Right atrium auricular region (tissue), 2 donors: Measurements from ENCODE around the gene LGMN. TPM values are rescaled to one million over a fixed set of nuclear protein-coding genes. Genes with fewer than 3 reads are reported as not detected.

Source experiments
- DNase-seq: peaks from one replicate; pipeline ENCODE4 v3.0.0-alpha.2; 2019; ENCODE audit warnings: low spot score
- H3K27ac ChIP-seq, 2 donors: fragments of 200-600 bp; sonication (generic); 1 replicate in 1 of 2; 2 replicates in 1 of 2; pipeline ENCODE4 v1.5.1; 2016 to 2019
- H3K27me3 ChIP-seq, 2 donors: fragments of 200-600 bp; sonication (generic); one replicate each; pipeline versions ENCODE4 v1.5.1 to v1.6.0; 2017 to 2019
- H3K36me3 ChIP-seq: fragments of 200-600 bp; sonication (generic); one replicate; pipeline ENCODE4 v1.5.1; 2016
- H3K4me1 ChIP-seq, 2 donors: fragments of 200-600 bp; sonication (generic); one replicate each; pipeline versions ENCODE4 v1.5.1 to v1.6.0; 2017 to 2019
- H3K4me3 ChIP-seq, 2 donors: fragments of 200-600 bp; sonication (generic); 1 replicate in 1 of 2; 2 replicates in 1 of 2; pipeline ENCODE4 v1.5.1; 2017 to 2019; ENCODE audit warnings: mild to moderate bottlenecking in 1 of 2, moderate library complexity in 1 of 2
- H3K9me3 ChIP-seq, 2 donors: fragments of 200-600 bp; sonication (generic); one replicate each; pipeline ENCODE4 v1.5.1; 2019
- total RNA-seq, 2 donors: library from RNA; depleted of rRNA; stranded (reverse); fragments of >200 nt; gene quantifications; one replicate each; pipeline ENCODE4 v1.1.0, GENCODE V29; 2016
- TF ChIP-seq, protein P1 (sequence below), 2 donors: fragments of 200-600 bp; sonication (generic); IDR thresholded peaks; one replicate each; pipeline ENCODE4 v1.5.1; 2019; ENCODE audit warnings: antibody characterized with exemption in 2 of 2

LGMN gene
- total RNA-seq, 2 donors from 2014 or later, result 65.6 to 109 TPM

DNA sequence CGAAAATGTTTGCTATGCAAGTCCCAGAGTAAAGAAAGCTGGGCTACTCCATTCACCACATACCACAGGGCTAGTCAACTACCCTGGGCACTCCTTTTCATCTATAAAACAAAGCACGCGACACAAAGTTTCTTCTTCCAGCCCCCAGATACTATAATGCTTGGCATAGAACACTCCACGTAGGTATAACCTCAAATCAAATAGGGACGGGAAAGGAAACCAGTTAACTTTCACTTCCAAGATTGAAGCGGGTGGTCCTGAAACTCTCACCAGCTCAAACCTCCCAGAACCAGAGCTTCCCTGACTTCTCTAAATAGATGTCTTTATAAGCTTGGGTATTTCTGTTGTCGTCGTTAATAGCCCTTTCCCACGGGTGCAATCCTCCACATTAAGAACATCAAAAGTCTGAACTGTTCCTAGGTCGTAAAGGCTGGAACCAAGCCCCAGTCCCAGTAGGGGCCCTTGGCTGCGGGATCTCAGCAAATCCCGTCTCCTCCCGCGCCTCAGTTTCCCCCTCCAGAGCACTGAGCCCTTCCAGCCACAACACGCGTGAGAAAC is 647 bp downstream of the LGMN start:
- TF ChIP-seq, protein P1, sequence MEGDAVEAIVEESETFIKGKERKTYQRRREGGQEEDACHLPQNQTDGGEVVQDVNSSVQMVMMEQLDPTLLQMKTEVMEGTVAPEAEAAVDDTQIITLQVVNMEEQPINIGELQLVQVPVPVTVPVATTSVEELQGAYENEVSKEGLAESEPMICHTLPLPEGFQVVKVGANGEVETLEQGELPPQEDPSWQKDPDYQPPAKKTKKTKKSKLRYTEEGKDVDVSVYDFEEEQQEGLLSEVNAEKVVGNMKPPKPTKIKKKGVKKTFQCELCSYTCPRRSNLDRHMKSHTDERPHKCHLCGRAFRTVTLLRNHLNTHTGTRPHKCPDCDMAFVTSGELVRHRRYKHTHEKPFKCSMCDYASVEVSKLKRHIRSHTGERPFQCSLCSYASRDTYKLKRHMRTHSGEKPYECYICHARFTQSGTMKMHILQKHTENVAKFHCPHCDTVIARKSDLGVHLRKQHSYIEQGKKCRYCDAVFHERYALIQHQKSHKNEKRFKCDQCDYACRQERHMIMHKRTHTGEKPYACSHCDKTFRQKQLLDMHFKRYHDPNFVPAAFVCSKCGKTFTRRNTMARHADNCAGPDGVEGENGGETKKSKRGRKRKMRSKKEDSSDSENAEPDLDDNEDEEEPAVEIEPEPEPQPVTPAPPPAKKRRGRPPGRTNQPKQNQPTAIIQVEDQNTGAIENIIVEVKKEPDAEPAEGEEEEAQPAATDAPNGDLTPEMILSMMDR (IDR thresholded peaks at IDR 0.05), result no peak
- H3K4me1 ChIP-seq, result peaks cover 0 to 15% of the 10 kb centered on the region in 2 donors

DNA sequence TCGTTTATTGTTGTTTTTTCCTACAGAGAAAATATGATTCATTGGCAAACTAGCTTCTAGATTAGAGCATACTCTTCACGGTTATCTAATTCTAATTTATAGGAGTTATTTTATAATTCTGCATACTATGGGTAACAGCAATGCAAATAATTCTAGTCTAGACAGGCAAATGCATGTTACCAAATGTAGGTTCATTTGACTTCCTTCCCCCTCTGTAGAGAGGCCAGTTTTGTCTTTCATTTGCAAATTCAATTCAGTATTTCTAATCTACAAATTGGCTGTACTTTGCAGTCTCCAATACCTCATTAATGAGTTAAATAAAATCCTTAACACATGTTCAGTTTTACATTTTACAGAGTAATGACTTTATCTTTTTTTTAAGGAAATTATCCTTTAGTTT is 4.2 kb downstream of the LGMN start:
- peaks cover 23% of the 10 kb centered on the region for H3K36me3 ChIP-seq
- H3K9me3 ChIP-seq, result no peaks in the 10 kb centered on the region
- no peak overlapping the region for H3K4me3 ChIP-seq
- peaks cover 0 to 9% of the 10 kb centered on the region in 2 donors for H3K4me1 ChIP-seq
- DNase-seq, result no peak
- TF ChIP-seq, protein P1 (IDR thresholded peaks at IDR 0.05), result no peak
- H3K27me3 ChIP-seq, result no peaks in the 10 kb centered on the region
- no peak overlapping the region for H3K27ac ChIP-seq

More for the DNA sequence above, 647 bp downstream of the LGMN start:
- Histone ChIP-seq H3K4me3 (peak overlapping the region; percentile 78), H3K27me3 (no peaks in the 10 kb centered on the region), H3K27ac (peak overlapping the region; percentile 90 to 94), H3K9me3 (no peaks in the 10 kb centered on the region), H3K36me3 (peaks cover 7% of the 10 kb centered on the region)
- no peak for DNase-seq

DNA sequence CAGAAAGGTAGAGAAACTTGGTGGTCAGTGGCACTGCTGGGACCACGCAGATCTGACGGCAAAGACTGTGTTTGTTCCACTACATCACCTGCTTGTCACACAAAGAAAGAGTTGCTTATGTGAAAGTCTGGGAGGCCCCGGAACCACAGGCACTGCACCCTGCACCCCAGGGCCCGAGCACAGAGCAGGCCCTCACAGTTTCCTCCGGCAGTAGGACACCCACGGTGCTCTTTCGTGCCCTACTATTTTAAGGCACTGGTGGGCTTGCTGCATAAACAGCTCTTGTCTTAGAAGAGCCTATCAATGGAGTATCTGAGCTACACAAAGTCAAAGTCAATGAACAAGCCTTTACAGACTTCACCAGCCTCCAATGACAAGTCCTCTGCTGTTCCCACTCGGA is 8.0 kb downstream of the LGMN start:
- Histone ChIP-seq H3K9me3 (no peaks in the 10 kb centered on the region), H3K4me3 (no peak overlapping the region), H3K4me1 (peaks cover 0 to 12% of the 10 kb centered on the region in 2 donors), H3K36me3 (peaks cover 23% of the 10 kb centered on the region), H3K27ac (no peak overlapping the region), H3K27me3 (no peaks in the 10 kb centered on the region)
- DNase-seq, result no peak
- TF ChIP-seq, protein P1 (IDR thresholded peaks at IDR 0.05), result no peak

DNA sequence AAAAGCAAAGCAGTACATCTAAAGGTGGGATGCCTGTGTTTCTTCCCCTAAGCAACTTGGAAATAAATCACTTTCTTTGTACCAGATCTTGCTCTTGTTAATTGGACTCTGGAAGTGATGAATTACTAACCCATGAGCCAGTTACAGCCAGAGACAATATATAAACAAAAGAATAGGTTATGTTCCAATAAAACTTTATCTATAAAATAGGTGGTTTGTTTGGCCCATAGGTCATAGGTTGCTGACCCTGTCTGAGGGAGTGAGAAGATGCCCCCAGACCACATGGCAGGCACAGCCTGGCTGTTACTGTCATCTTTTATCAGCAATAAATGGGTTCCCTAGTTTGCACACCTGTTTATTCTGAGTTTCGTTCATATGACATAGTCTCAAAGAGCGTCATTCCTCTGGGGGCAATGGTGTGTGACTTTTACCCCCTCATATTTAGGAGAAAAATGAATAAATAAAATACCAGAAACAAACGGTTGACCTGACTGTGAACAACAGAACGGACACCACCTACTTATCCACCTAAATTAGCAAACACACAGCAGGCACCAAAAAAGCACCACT is 10.7 kb downstream of the LGMN start:
- peaks cover 0 to 21% of the 10 kb centered on the region in 2 donors for H3K4me1 ChIP-seq
- H3K36me3 ChIP-seq, result peaks cover 16% of the 10 kb centered on the region
- H3K4me3 ChIP-seq, result no peak overlapping the region
- no peaks in the 10 kb centered on the region for H3K27me3 ChIP-seq
- no peaks in the 10 kb centered on the region for H3K9me3 ChIP-seq
- TF ChIP-seq, protein P1 (IDR thresholded peaks at IDR 0.05), result no peak
- no peak for DNase-seq
- peak overlapping the region in 1 of 2 donors; percentile 44 for H3K27ac ChIP-seq

DNA sequence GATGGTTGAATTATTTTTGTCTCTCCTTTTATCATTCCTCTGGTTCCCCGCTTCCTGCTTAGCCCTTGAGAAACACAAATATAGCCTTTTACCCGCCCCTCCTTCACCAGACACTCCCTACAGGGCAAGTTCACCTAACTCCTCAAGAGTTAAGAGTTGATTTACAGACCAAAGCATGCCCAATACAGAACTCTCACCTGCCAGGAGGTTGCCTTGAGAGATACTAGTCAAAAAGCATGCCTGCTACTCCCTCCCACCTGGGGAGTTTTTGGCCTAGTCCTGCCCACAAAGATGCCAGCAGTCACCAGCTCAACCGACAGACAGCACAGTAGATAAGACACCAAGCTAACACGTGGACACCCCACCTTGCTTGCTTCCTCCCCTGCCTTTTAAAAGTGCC is 11.2 kb downstream of the LGMN start:
- TF ChIP-seq, protein P1 (IDR thresholded peaks at IDR 0.05), result no peak
- H3K9me3 ChIP-seq, result no peaks in the 10 kb centered on the region
- peak overlapping the region in 1 of 2 donors; percentile 44 for H3K27ac ChIP-seq
- no peak for DNase-seq
- no peaks in the 10 kb centered on the region for H3K27me3 ChIP-seq
- H3K4me3 ChIP-seq, result no peak overlapping the region
- peaks cover 19% of the 10 kb centered on the region for H3K36me3 ChIP-seq
- peaks cover 0 to 24% of the 10 kb centered on the region in 2 donors for H3K4me1 ChIP-seq

DNA sequence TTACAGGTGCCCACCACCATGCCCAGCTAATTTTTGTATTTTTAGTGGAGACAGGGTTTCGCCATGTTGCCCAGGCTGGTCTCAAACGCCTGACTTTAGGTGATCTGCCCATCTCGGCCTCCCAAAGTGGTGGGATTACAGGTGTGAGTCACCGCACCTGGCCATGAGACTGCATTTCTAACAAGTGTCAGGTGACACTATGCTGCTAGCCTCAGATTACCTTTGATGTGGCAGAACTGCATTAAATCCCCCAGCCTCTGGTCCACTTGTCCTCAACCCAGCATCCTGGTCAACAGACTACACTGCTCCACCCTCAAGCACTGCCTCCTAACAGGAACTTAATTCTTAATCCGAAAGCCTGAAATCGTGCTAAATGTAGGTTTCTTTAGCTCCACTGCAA is 13.1 kb downstream of the LGMN start:
- Histone ChIP-seq H3K9me3 (no peaks in the 10 kb centered on the region), H3K27me3 (no peaks in the 10 kb centered on the region), H3K27ac (no peak overlapping the region), H3K4me3 (no peak overlapping the region), H3K4me1 (peaks cover 0 to 24% of the 10 kb centered on the region in 2 donors), H3K36me3 (peaks cover 21% of the 10 kb centered on the region)
- DNase-seq, result no peak
- TF ChIP-seq, protein P1 (IDR thresholded peaks at IDR 0.05), result no peak
